ENCODE data around the gene GPR143. TPM values are rescaled to one million over a fixed set of nuclear protein-coding genes. Genes with fewer than 3 reads are reported as not detected.
A peak's percentile ranks its signal among the peaks of the same experiment; 100 is the strongest.

GPR143 gene
- total RNA-seq, 2 experiments from 2014 or later = not detected

DNA sequence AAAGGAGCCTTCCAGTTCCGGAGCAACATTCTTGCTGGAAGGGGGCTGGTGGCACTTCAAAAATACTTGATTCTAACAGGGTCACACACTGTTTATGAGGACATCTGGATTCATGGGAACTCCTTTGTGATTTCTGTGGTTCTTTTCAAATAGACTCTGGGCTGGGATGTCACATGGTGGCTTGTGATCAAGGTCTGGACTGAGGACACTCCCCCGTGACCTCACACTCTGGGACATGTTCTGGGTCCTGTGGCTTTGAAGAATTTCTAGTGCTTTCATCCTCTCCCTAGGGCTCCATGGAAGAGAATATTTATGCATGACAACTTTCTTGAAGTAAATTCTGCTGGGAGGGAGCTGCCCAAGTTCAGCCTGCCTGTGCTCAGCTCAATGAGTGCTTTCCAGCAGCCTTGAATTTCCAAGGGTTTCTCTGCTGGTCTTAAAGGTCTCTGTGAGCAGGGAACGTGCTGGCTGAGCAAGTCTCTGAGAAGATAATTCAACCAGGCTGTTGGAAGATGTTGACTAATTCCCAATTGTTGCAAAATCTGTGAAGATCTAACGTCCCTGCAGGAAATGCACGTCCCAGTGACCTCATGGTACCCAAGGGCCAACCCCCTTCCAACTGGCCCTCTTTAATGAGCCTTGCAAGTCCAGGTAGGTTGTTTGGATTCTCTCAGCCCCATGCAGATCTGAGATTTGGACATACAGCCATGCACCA is 36.3 kb downstream of the GPR143 start:
- ChIA-PET CTCF (no interaction called here), POLR2A (no interaction called here)
- Mint-ChIP-seq H3K4me3 (no peak overlapping the region), H3K4me1 (peaks cover 6% of the 10 kb centered on the region), H3K9me3 (ENCODE audit: low read depth) (peaks cover 7% of the 10 kb centered on the region), H3K27me3 (no peaks in the 10 kb centered on the region), H3K36me3 (ENCODE audit: low read depth) (no peaks in the 10 kb centered on the region), H3K27ac (no peak overlapping the region)
- intact Hi-C loops (cut with DNase I, micrococcal nuclease) = no loop called here
- no peak for ATAC-seq
- DNase-seq = no peak

DNA sequence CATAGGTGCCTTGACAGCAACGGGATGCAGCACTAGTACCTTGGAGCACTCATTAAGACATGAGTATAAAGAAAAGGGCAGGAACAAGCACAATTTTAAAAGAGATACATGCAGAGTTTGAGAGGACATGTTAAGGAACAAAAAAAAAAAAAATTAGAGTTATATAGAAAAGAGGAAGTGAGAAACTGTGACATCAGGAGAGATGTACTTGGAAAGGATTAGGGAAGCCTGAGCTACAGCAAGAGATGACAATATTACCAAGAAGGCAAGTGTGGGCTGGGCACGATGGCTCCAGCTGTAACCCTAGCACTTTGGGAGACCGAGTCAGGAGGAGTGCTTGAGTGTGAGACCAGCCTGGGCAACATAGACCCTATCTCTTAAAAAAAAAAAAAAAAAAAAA is 37.4 kb downstream of the GPR143 start:
- no peak overlapping the region for H3K27ac Mint-ChIP-seq
- ChIA-PET POLR2A (no interaction called here), CTCF (no interaction called here)
- DNase-seq (no peak), ATAC-seq (no peak)
- H3K4me3 Mint-ChIP-seq = no peak overlapping the region
- peaks cover 1% of the 10 kb centered on the region for H3K36me3 Mint-ChIP-seq (ENCODE audit: low read depth)
- no peaks in the 10 kb centered on the region for H3K27me3 Mint-ChIP-seq
- H3K9me3 Mint-ChIP-seq (ENCODE audit: low read depth) = peaks cover 10% of the 10 kb centered on the region
- H3K4me1 Mint-ChIP-seq = peaks cover 6% of the 10 kb centered on the region
- intact Hi-C loops (cut with DNase I, micrococcal nuclease) = no loop called here

- intact Hi-C loops (cut with DNase I, micrococcal nuclease) = no loop called here
- ATAC-seq (no peak), DNase-seq (no peak)
- Mint-ChIP-seq H3K9me3 (ENCODE audit: low read depth) (peaks cover 14% of the 10 kb centered on the region), H3K4me1 (no peaks in the 10 kb centered on the region), H3K4me3 (no peak overlapping the region), H3K36me3 (ENCODE audit: low read depth) (peaks cover 26% of the 10 kb centered on the region), H3K27me3 (no peaks in the 10 kb centered on the region), H3K27ac (no peak overlapping the region)
- POLR2A ChIA-PET = no interaction called here
- CTCF ChIA-PET = no interaction called here
Observed at GRCh38 chrX:9724711-9725110, 40.9 kb downstream of the GPR143 start.

DNA sequence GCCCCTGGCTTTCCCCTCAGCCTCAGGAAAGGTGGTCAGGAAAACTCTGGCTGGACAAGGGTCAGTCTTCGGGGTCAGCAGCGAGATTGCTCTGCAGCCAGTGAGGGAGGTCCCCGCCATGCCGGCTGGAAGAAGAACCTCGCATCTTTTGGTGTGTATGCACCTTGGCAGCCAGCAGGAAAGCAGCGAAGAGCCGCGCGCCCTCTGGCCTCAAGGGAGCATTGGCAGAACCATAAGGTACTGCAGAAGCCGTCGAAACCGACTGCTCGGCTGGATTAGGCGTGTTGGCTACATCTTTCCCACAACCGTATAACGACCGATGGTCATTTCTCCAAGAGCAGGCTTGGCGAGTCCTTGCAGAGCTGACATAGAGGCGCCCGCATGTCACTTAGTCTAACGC is 48.3 kb downstream of the GPR143 start:
- H3K9me3 Mint-ChIP-seq (ENCODE audit: low read depth) = peaks cover 7% of the 10 kb centered on the region
- H3K4me3 Mint-ChIP-seq = no peak overlapping the region
- CTCF ChIA-PET = no interaction called here
- H3K27ac Mint-ChIP-seq = no peak overlapping the region
- ATAC-seq = no peak
- no peaks in the 10 kb centered on the region for H3K27me3 Mint-ChIP-seq
- peaks cover 72% of the 10 kb centered on the region for H3K36me3 Mint-ChIP-seq (ENCODE audit: low read depth)
- no peak for DNase-seq
- POLR2A ChIA-PET = no interaction called here
- no peaks in the 10 kb centered on the region for H3K4me1 Mint-ChIP-seq
- intact Hi-C loops (cut with DNase I, micrococcal nuclease) = no loop called here

GRCh38 chrX:9710332-9710731 is 55.3 kb downstream of the GPR143 start:
- DNase-seq = no peak
- no peak overlapping the region for H3K4me3 Mint-ChIP-seq
- H3K36me3 Mint-ChIP-seq (ENCODE audit: low read depth) = peaks cover 21% of the 10 kb centered on the region
- POLR2A ChIA-PET = no interaction called here
- no peaks in the 10 kb centered on the region for H3K27me3 Mint-ChIP-seq
- intact Hi-C loops (cut with DNase I, micrococcal nuclease) = no loop called here
- H3K9me3 Mint-ChIP-seq (ENCODE audit: low read depth) = no peaks in the 10 kb centered on the region
- H3K27ac Mint-ChIP-seq = no peak overlapping the region
- CTCF ChIA-PET = no interaction called here
- H3K4me1 Mint-ChIP-seq = peaks cover 6% of the 10 kb centered on the region
- no peak for ATAC-seq

GRCh38 chrX:9708923-9709553 is 56.6 kb downstream of the GPR143 start:
- ATAC-seq (peak; percentile 78), DNase-seq (peak; percentile 84)
- Mint-ChIP-seq H3K9me3 (ENCODE audit: low read depth) (no peaks in the 10 kb centered on the region), H3K36me3 (ENCODE audit: low read depth) (peaks cover 25% of the 10 kb centered on the region), H3K4me1 (peaks cover 6% of the 10 kb centered on the region), H3K27ac (no peak overlapping the region), H3K4me3 (no peak overlapping the region), H3K27me3 (no peaks in the 10 kb centered on the region)
- intact Hi-C loops (cut with DNase I, micrococcal nuclease) = loop anchor here (1.0 to 2.0 kb wide), 7 partner anchors 244 to 960 kb away; partner anchors contain the start of gene TBL1X (in 1 of the 2)
- ChIA-PET POLR2A (no interaction called here), CTCF (interaction anchor here (0.6 to 0.8 kb wide), 3 partner anchors 411 to 763 kb away, joined by 3 to 7 read pairs (median 3); no protein-coding TSS in a partner anchor)

- peaks cover 6% of the 10 kb centered on the region for H3K4me1 Mint-ChIP-seq
- intact Hi-C loops (cut with DNase I, micrococcal nuclease) = loop anchor here (2.0 kb wide), 5 partner anchors 243 to 959 kb away; partner anchors contain the start of gene TBL1X (in 1 of the 2)
- H3K27me3 Mint-ChIP-seq = no peaks in the 10 kb centered on the region
- ChIA-PET POLR2A (no interaction called here), CTCF (interaction anchor here (0.8 kb wide), 1 partner anchor 489 kb away, joined by 7 read pairs; no protein-coding TSS in a partner anchor)
- no peak overlapping the region for H3K27ac Mint-ChIP-seq
- no peak overlapping the region for H3K4me3 Mint-ChIP-seq
- H3K36me3 Mint-ChIP-seq (ENCODE audit: low read depth) = peaks cover 25% of the 10 kb centered on the region
- no peaks in the 10 kb centered on the region for H3K9me3 Mint-ChIP-seq (ENCODE audit: low read depth)
- ATAC-seq (no peak), DNase-seq (no peak)
Observed at GRCh38 chrX:9708086-9708485, 57.6 kb downstream of the GPR143 start.

GRCh38 chrX:9707306-9708033 is 58.2 kb downstream of the GPR143 start:
- ChIA-PET POLR2A (no interaction called here), CTCF (no interaction called here)
- Mint-ChIP-seq H3K4me3 (no peak overlapping the region), H3K36me3 (ENCODE audit: low read depth) (peaks cover 26% of the 10 kb centered on the region), H3K27me3 (no peaks in the 10 kb centered on the region), H3K9me3 (ENCODE audit: low read depth) (no peaks in the 10 kb centered on the region), H3K27ac (no peak overlapping the region), H3K4me1 (peaks cover 6% of the 10 kb centered on the region)
- ATAC-seq = no peak
- intact Hi-C loops (cut with DNase I, micrococcal nuclease) = loop anchor here (2.0 kb wide), 5 partner anchors 243 to 959 kb away; partner anchors contain the start of gene TBL1X (in 1 of the 2)
- DNase-seq = no peak

DNA sequence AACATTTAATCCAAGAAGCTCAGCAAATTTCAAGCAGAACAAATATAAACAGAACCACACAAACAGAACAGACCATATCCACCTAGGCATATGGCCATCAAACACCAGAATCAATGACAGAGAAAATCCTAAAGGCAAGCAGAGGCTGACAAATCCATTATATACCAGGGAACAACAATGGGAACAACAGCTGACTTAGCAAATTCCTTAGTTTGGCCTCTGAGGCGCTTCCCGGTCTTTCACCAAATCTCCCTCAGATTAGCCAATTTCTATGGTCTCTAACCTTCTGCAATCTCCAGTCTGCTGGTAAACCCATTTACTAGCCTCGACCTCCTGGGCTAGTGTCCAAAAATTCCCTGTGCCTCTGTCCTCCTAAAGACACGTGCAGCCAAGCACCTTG is 59.2 kb downstream of the GPR143 start:
- intact Hi-C loops (cut with DNase I, micrococcal nuclease) = no loop called here
- H3K4me3 Mint-ChIP-seq = no peak overlapping the region
- DNase-seq (no peak), ATAC-seq (no peak)
- H3K36me3 Mint-ChIP-seq (ENCODE audit: low read depth) = peaks cover 24% of the 10 kb centered on the region
- H3K9me3 Mint-ChIP-seq (ENCODE audit: low read depth) = no peaks in the 10 kb centered on the region
- peaks cover 6% of the 10 kb centered on the region for H3K4me1 Mint-ChIP-seq
- no peaks in the 10 kb centered on the region for H3K27me3 Mint-ChIP-seq
- H3K27ac Mint-ChIP-seq = no peak overlapping the region
- CTCF ChIA-PET = no interaction called here
- POLR2A ChIA-PET = no interaction called here

- no peaks in the 10 kb centered on the region for H3K27me3 Mint-ChIP-seq
- peaks cover 6% of the 10 kb centered on the region for H3K4me1 Mint-ChIP-seq
- no peak for DNase-seq
- CTCF ChIA-PET = no interaction called here
- peaks cover 34% of the 10 kb centered on the region for H3K36me3 Mint-ChIP-seq (ENCODE audit: low read depth)
- no peak for ATAC-seq
- intact Hi-C loops (cut with DNase I, micrococcal nuclease) = no loop called here
- no peak overlapping the region for H3K27ac Mint-ChIP-seq
- H3K4me3 Mint-ChIP-seq = no peak overlapping the region
- H3K9me3 Mint-ChIP-seq (ENCODE audit: low read depth) = no peaks in the 10 kb centered on the region
- POLR2A ChIA-PET = no interaction called here
Observed at GRCh38 chrX:9704876-9705465, 60.7 kb downstream of the GPR143 start.

- ATAC-seq = no peak
- Mint-ChIP-seq H3K36me3 (ENCODE audit: low read depth) (peaks cover 38% of the 10 kb centered on the region), H3K27ac (no peak overlapping the region), H3K4me1 (no peaks in the 10 kb centered on the region), H3K4me3 (no peak overlapping the region), H3K9me3 (ENCODE audit: low read depth) (no peaks in the 10 kb centered on the region), H3K27me3 (no peaks in the 10 kb centered on the region)
- ChIA-PET POLR2A (no interaction called here), CTCF (no interaction called here)
- no peak for DNase-seq
- intact Hi-C loops (cut with DNase I, micrococcal nuclease) = no loop called here
Observed at GRCh38 chrX:9703406-9703805, 62.2 kb downstream of the GPR143 start.
